ENCODE results near the gene AMFR.

Gene AMFR

GRCh38 chr16:56353054-56353921 is 72.1 kb downstream of the AMFR start:
- Histone ChIP-seq H3K9ac (ENCODE audit: low read depth, low read length) (no peak overlapping the region), H3K9me3 (ENCODE audit: insufficient read depth, low read depth, low read length) (no peaks in the 10 kb centered on the region), H3K27me3 (ENCODE audit: insufficient read depth, low read length) (no peaks in the 10 kb centered on the region), H3K36me3 (ENCODE audit: insufficient read depth, low read length) (no peaks in the 10 kb centered on the region), H3K4me1 (ENCODE audit: insufficient read depth, low read length) (peaks cover 25% of the 10 kb centered on the region), H3K4me3 (ENCODE audit: low read length) (no peak overlapping the region), H3K27ac (ENCODE audit: low read depth, low read length) (no peak overlapping the region)
- 91% methylated on average over 15 of the region's 15 CpGs for WGBS

GRCh38 chr16:56352351-56353053 is 72.8 kb downstream of the AMFR start:
- Histone ChIP-seq H3K27ac (ENCODE audit: low read depth, low read length) (no peak overlapping the region), H3K4me3 (ENCODE audit: low read length) (no peak overlapping the region), H3K9ac (ENCODE audit: low read depth, low read length) (no peak overlapping the region), H3K36me3 (ENCODE audit: insufficient read depth, low read length) (no peaks in the 10 kb centered on the region), H3K4me1 (ENCODE audit: insufficient read depth, low read length) (peaks cover 18% of the 10 kb centered on the region), H3K9me3 (ENCODE audit: insufficient read depth, low read depth, low read length) (no peaks in the 10 kb centered on the region), H3K27me3 (ENCODE audit: insufficient read depth, low read length) (no peaks in the 10 kb centered on the region)
- WGBS, result 88% methylated on average over 7 of the region's 7 CpGs

- Histone ChIP-seq H3K4me3 (ENCODE audit: low read length) (no peak overlapping the region), H3K4me1 (ENCODE audit: insufficient read depth, low read length) (peaks cover 9% of the 10 kb centered on the region), H3K27ac (ENCODE audit: low read depth, low read length) (no peak overlapping the region), H3K27me3 (ENCODE audit: insufficient read depth, low read length) (no peaks in the 10 kb centered on the region), H3K36me3 (ENCODE audit: insufficient read depth, low read length) (no peaks in the 10 kb centered on the region), H3K9me3 (ENCODE audit: insufficient read depth, low read depth, low read length) (no peaks in the 10 kb centered on the region), H3K9ac (ENCODE audit: low read depth, low read length) (no peak overlapping the region)
- WGBS, result 93% methylated on average over 6 of the region's 6 CpGs
Measured at GRCh38 chr16:56351481-56351880, 73.9 kb downstream of the AMFR start.

DNA sequence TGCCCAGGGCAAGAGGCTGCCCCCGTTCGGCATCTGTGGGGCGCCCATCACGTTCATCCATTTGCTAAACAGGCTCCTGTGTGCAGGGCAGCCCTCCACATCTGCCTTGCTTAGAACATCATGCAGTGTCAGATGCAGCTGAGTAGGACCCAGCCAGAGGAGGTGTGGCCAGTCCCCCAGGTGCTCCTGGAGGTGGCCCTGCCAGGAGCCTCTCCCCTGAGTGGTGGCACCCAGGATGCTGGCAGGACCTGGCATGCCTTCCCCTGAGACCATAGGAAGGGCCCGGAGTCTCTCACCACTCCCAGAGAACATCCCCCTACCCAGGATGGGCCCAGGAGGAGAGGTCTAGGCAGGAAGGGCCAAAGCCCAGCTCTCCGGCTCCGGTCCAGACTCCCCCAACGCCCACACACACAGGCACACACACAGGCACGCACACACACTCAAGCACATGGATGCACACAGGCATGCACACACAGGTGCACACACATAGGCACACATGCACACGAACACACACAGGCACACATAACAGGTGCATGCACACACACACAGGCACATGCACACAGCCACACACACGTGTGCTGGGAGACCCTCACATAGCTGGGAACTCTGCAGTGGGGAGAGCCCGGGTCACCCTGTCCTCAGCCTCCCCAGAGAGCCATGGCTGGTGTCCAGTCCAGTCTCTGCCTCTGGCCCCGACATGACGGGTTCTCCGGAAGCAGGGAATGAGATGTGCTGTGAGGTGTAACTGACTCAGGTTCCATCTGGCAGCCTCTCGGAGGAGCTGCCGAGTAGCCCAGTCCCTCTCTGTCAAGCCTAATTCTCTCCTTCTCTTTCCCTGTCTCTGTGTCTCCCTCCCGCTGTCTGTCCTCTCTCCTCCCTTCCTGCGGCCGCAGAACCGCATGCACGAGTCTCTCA is 74.6 kb downstream of the AMFR start:
- WGBS, result 89% methylated on average over 22 of the region's 22 CpGs
- Histone ChIP-seq H3K27me3 (ENCODE audit: insufficient read depth, low read length) (no peaks in the 10 kb centered on the region), H3K4me1 (ENCODE audit: insufficient read depth, low read length) (peaks cover 3% of the 10 kb centered on the region; the same call in 1 of the 2 replicates), H3K9me3 (ENCODE audit: insufficient read depth, low read depth, low read length) (no peaks in the 10 kb centered on the region), H3K9ac (ENCODE audit: low read depth, low read length) (no peak overlapping the region), H3K4me3 (ENCODE audit: low read length) (no peak overlapping the region), H3K27ac (ENCODE audit: low read depth, low read length) (no peak overlapping the region), H3K36me3 (ENCODE audit: insufficient read depth, low read length) (no peaks in the 10 kb centered on the region)

DNA sequence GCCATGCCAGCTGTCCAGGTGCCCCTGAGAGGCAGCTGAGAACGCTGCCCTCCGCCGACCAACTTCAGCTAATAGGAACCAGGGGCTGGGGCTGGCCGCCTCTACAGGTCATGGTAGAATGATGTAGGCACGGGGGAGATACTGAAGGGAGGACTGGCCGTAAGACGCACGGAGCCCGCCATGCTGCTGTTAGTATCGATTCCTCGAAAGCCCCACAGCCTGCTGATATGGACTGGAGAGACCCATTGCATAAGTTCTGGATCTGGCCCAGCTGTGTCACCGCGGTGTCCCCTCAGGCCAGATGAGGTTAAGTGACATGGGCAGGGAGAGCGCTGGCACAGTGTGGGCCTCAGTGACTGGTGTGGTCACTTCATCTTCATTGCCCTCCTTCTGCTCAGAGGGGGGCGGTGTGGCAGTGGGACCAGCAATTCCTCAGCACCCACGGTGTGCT is 75.6 kb downstream of the AMFR start:
- no peaks in the 10 kb centered on the region for H3K4me1 ChIP-seq (ENCODE audit: insufficient read depth, low read length)
- no peak overlapping the region for H3K27ac ChIP-seq (ENCODE audit: low read depth, low read length)
- no peaks in the 10 kb centered on the region; the same call in 1 of the 2 replicates for H3K27me3 ChIP-seq (ENCODE audit: insufficient read depth, low read length)
- H3K4me3 ChIP-seq (ENCODE audit: low read length), result no peak overlapping the region
- no peaks in the 10 kb centered on the region for H3K36me3 ChIP-seq (ENCODE audit: insufficient read depth, low read length)
- H3K9ac ChIP-seq (ENCODE audit: low read depth, low read length), result no peak overlapping the region
- WGBS, result 96% methylated on average over 16 of the region's 16 CpGs
- H3K9me3 ChIP-seq (ENCODE audit: insufficient read depth, low read depth, low read length), result no peaks in the 10 kb centered on the region

GRCh38 chr16:56349086-56349415 is 76.3 kb downstream of the AMFR start:
- H3K9ac ChIP-seq (ENCODE audit: low read depth, low read length), result no peak overlapping the region
- no peaks in the 10 kb centered on the region for H3K4me1 ChIP-seq (ENCODE audit: insufficient read depth, low read length)
- no peaks in the 10 kb centered on the region for H3K36me3 ChIP-seq (ENCODE audit: insufficient read depth, low read length)
- no peaks in the 10 kb centered on the region; the same call in 1 of the 2 replicates for H3K27me3 ChIP-seq (ENCODE audit: insufficient read depth, low read length)
- no peak overlapping the region for H3K4me3 ChIP-seq (ENCODE audit: low read length)
- WGBS, result 86% methylated on average over 2 of the region's 2 CpGs
- no peak overlapping the region for H3K27ac ChIP-seq (ENCODE audit: low read depth, low read length)
- H3K9me3 ChIP-seq (ENCODE audit: insufficient read depth, low read depth, low read length), result no peaks in the 10 kb centered on the region

GRCh38 chr16:56348168-56349085 is 76.9 kb downstream of the AMFR start:
- 92% methylated on average over 25 of the region's 25 CpGs for WGBS
- no peaks in the 10 kb centered on the region for H3K4me1 ChIP-seq (ENCODE audit: insufficient read depth, low read length)
- no peaks in the 10 kb centered on the region for H3K36me3 ChIP-seq (ENCODE audit: insufficient read depth, low read length)
- no peaks in the 10 kb centered on the region for H3K9me3 ChIP-seq (ENCODE audit: insufficient read depth, low read depth, low read length)
- no peak overlapping the region for H3K27ac ChIP-seq (ENCODE audit: low read depth, low read length)
- no peaks in the 10 kb centered on the region; the same call in 1 of the 2 replicates for H3K27me3 ChIP-seq (ENCODE audit: insufficient read depth, low read length)
- H3K9ac ChIP-seq (ENCODE audit: low read depth, low read length), result no peak overlapping the region
- no peak overlapping the region for H3K4me3 ChIP-seq (ENCODE audit: low read length)

- H3K4me1 ChIP-seq (ENCODE audit: insufficient read depth, low read length), result no peaks in the 10 kb centered on the region
- H3K27me3 ChIP-seq (ENCODE audit: insufficient read depth, low read length), result no peaks in the 10 kb centered on the region; the same call in 1 of the 2 replicates
- no peaks in the 10 kb centered on the region for H3K36me3 ChIP-seq (ENCODE audit: insufficient read depth, low read length)
- no peak overlapping the region for H3K4me3 ChIP-seq (ENCODE audit: low read length)
- WGBS, result 69% methylated on average over 5 of the region's 11 CpGs
- no peak overlapping the region for H3K9ac ChIP-seq (ENCODE audit: low read depth, low read length)
- H3K9me3 ChIP-seq (ENCODE audit: insufficient read depth, low read depth, low read length), result no peaks in the 10 kb centered on the region
- H3K27ac ChIP-seq (ENCODE audit: low read depth, low read length), result no peak overlapping the region
Measured at GRCh38 chr16:56347670-56348069, 77.7 kb downstream of the AMFR start.

DNA sequence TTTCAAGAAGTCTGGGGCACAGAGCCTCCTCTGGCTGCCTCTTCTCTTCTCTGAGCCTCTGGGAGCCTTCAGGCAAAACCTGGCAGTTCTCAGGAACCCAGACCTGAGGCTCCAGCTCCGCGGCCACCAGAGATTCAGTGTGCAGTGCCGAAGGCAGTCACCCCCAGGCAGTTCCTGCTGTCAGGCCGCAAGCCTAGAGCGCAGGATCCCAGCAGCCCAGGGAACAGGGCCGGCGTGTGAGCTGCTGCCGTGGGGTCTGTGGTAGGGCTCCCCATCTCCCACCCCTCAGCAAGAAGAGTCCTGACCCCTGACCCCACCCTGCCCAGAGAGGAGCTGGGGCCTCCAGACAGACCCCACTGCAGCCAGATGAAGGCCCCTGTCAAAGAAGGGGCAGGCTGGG is 78.2 kb downstream of the AMFR start:
- H3K9ac ChIP-seq (ENCODE audit: low read depth, low read length), result no peak overlapping the region
- no peaks in the 10 kb centered on the region for H3K9me3 ChIP-seq (ENCODE audit: insufficient read depth, low read depth, low read length)
- no peaks in the 10 kb centered on the region for H3K4me1 ChIP-seq (ENCODE audit: insufficient read depth, low read length)
- H3K27ac ChIP-seq (ENCODE audit: low read depth, low read length), result no peak overlapping the region
- 70% methylated on average over 8 of the region's 8 CpGs for WGBS
- H3K27me3 ChIP-seq (ENCODE audit: insufficient read depth, low read length), result no peaks in the 10 kb centered on the region; the same call in 1 of the 2 replicates
- H3K36me3 ChIP-seq (ENCODE audit: insufficient read depth, low read length), result no peaks in the 10 kb centered on the region
- H3K4me3 ChIP-seq (ENCODE audit: low read length), result no peak overlapping the region

Measured in HUES64 (cell line).